Neural cell (in vitro differentiated cells): Measurements from ENCODE around the gene CD99.

Experiments
- CTCF ChIP-seq: fragments of 450-650 bp; IDR thresholded peaks from 2 replicates; pipeline ENCODE4 v1.5.1; 2014; ENCODE audit warnings: antibody characterized with exemption, mild to moderate bottlenecking, moderate library complexity; ENCODE audit not compliant: poor library complexity, severe bottlenecking
- RAD21 ChIP-seq: fragments of 450-650 bp; conservative IDR thresholded peaks from 2 replicates; pipeline ENCODE4 v1.6.1; 2014; ENCODE audit warnings: antibody characterized with exemption, mild to moderate bottlenecking, moderate library complexity
- TAF1 ChIP-seq: IDR thresholded peaks from 2 replicates; pipeline ENCODE4 v1.6.1; 2012; ENCODE audit warnings: low read depth

- TF ChIP-seq CTCF, result no peak
- TF ChIP-seq RAD21, result no peak
- no peak for TF ChIP-seq TAF1
Observed at GRCh38 chrX:2735270-2735669, 44.2 kb downstream of the CD99 start.
